8988T (cell line): ENCODE data around the gene CFHR3.
"Not testable (repeated sequence)": the region's sequence is repeated elsewhere in the genome, so short reads cannot be mapped to it uniquely, and the experiment has no call there.

Experiments
- DNase-seq: peaks from one replicate; pipeline ENCODE4 v3.0.0; 2011

The CFHR3 gene

GRCh38 chr1:196774603-196775002, at the start of gene CFHR3:
TSS of gene CFHR3 (plus strand) at chr1:196774840. CDS start at chr1:196774887, 47 bp downstream.
- DNase-seq: no peak

- DNase-seq: no peak
Observed at GRCh38 chr1:196732526-196732925, 42.1 kb upstream of the CFHR3 start.

GRCh38 chr1:196733091-196733970, 41.3 kb upstream of the CFHR3 start:
- DNase-seq: no peak

GRCh38 chr1:196734006-196734405, 40.6 kb upstream of the CFHR3 start:
- no peak for DNase-seq

- no peak for DNase-seq
Observed at GRCh38 chr1:196734460-196734859, 40.2 kb upstream of the CFHR3 start.

GRCh38 chr1:196738730-196739129, 35.9 kb upstream of the CFHR3 start:
- no peak for DNase-seq

GRCh38 chr1:196743244-196743643, 31.4 kb upstream of the CFHR3 start:
- not testable (repeated sequence) for DNase-seq

GRCh38 chr1:196765019-196765740, 9.5 kb upstream of the CFHR3 start:
- DNase-seq: not testable (repeated sequence)

- DNase-seq: not testable (repeated sequence)
Observed at GRCh38 chr1:196769823-196770222, 4.8 kb upstream of the CFHR3 start.

GRCh38 chr1:196773713-196774112, 927 bp upstream of the CFHR3 start:
- DNase-seq: no peak

- DNase-seq: no peak
Observed at GRCh38 chr1:196774175-196774574, 465 bp upstream of the CFHR3 start.

- DNase-seq: no peak
Observed at GRCh38 chr1:196777603-196778002, 3.0 kb downstream of the CFHR3 start.

GRCh38 chr1:196779093-196779492, 4.5 kb downstream of the CFHR3 start:
- DNase-seq: no peak

GRCh38 chr1:196791252-196791651, 16.6 kb downstream of the CFHR3 start:
- DNase-seq: not testable (repeated sequence)

GRCh38 chr1:196794103-196794502, 19.5 kb downstream of the CFHR3 start:
- DNase-seq: not testable (repeated sequence)

- DNase-seq: no peak
Observed at GRCh38 chr1:196797891-196798290, 23.3 kb downstream of the CFHR3 start.

- DNase-seq: not testable (repeated sequence)
Observed at GRCh38 chr1:196801920-196802319, 27.3 kb downstream of the CFHR3 start.

GRCh38 chr1:196808529-196809235, 34.0 kb downstream of the CFHR3 start:
- DNase-seq: no peak

GRCh38 chr1:196817442-196817841, 42.8 kb downstream of the CFHR3 start:
- DNase-seq: not testable (repeated sequence)

- not testable (repeated sequence) for DNase-seq
Observed at GRCh38 chr1:196819531-196819930, 44.9 kb downstream of the CFHR3 start, which contains the start of gene CFHR1. TSS of gene CFHR1 (plus strand) at chr1:196819731. CDS start at chr1:196819845, 114 bp downstream.

- not testable (repeated sequence) for DNase-seq
Observed at GRCh38 chr1:196827860-196828259, 53.2 kb downstream of the CFHR3 start.
